WTC11 (cell line): ENCODE results near the gene GNB2.

Experiments used
- ATF1 ChIP-seq: sonication (generic); formaldehyde crosslinking; IDR thresholded peaks from 2 replicates; pipeline ENCODE4 v1.8.1; 2023; ENCODE audit warnings: mild to moderate bottlenecking, moderate library complexity, missing genetic modification reagents
- GRHL2 ChIP-seq: fragments of 250-450 bp; sonication (Bioruptor Pico); IDR thresholded peaks from 2 replicates; pipeline ENCODE4 v1.8.0; 2022; ENCODE audit warnings: mild to moderate bottlenecking, moderate library complexity; ENCODE audit not compliant: insufficient replicate concordance, severe bottlenecking
- ZNF317 ChIP-seq: sonication (generic); formaldehyde crosslinking; IDR thresholded peaks from 2 replicates; pipeline ENCODE4 v1.8.1; 2023; ENCODE audit warnings: low read depth, mild to moderate bottlenecking, moderate library complexity, missing genetic modification reagents, borderline replicate concordance
- TF ChIP-seq, protein P1 (sequence below): fragments of 200-600 bp; IDR thresholded peaks from 2 replicates; pipeline ENCODE4 v1.8.0; 2022; ENCODE audit warnings: antibody characterized with exemption

DNA sequence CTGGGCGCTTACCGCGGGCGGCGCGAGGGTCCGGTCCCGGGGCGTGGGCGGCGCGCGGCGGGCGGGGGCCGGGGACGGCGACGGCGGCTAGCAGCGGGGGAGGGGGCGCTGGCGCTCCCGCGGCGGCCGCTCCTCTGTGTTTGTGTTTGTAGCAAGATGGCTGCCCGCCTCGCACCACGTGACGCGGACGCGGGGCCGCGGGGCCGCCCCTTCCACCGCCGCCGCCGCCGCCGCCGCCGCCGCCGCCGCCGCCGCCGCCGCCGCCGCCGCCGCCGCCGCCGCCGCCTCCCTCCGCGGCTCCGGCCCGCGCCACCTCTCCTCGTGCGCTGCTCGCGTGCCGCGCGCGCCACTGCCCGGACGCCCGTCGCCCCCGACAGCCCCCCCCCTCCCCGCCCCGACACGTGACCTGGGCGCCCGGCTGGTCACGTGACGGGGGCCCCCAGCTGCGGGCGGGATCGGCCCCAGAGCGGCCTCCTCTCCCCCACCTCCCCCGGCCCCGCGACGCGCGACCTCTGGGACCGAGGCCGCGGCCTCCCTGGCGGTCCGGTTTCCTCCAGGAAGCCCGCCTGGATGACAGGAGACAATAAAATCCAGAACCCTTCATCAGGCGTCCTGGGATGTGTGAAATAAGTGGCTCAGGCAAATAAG, 20.7 kb downstream of the GNB2 start, which contains the start of gene GIGYF1:
- TF ChIP-seq GRHL2 (CRISPR knock-in tag) (no peak), ZNF317 (CRISPR knock-in tag) (no peak), ATF1 (no peak)
- TF ChIP-seq, protein P1, sequence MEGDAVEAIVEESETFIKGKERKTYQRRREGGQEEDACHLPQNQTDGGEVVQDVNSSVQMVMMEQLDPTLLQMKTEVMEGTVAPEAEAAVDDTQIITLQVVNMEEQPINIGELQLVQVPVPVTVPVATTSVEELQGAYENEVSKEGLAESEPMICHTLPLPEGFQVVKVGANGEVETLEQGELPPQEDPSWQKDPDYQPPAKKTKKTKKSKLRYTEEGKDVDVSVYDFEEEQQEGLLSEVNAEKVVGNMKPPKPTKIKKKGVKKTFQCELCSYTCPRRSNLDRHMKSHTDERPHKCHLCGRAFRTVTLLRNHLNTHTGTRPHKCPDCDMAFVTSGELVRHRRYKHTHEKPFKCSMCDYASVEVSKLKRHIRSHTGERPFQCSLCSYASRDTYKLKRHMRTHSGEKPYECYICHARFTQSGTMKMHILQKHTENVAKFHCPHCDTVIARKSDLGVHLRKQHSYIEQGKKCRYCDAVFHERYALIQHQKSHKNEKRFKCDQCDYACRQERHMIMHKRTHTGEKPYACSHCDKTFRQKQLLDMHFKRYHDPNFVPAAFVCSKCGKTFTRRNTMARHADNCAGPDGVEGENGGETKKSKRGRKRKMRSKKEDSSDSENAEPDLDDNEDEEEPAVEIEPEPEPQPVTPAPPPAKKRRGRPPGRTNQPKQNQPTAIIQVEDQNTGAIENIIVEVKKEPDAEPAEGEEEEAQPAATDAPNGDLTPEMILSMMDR = no peak
